HepG2 (cell line): Measurements from ENCODE around the gene POLR1D. TPM values are rescaled to one million over a fixed set of nuclear protein-coding genes. Genes with fewer than 3 reads are reported as not detected.

Experiments used
- CBX1 ChIP-seq: IDR thresholded peaks from one replicate; pipeline ENCODE4 v1.6.1; 2016; ENCODE audit warnings: antibody characterized with exemption, low read depth
- ELF4 ChIP-seq: sonication (generic); formaldehyde crosslinking; IDR thresholded peaks from 2 replicates; pipeline ENCODE4 v1.5.0; 2020; ENCODE audit warnings: missing genetic modification reagents, mild to moderate bottlenecking, moderate library complexity, borderline replicate concordance
- ERF ChIP-seq: IDR thresholded peaks from 2 replicates; pipeline ENCODE4 v1.6.1; 2018; ENCODE audit warnings: missing biosample characterization, missing genetic modification reagents
- FOXP1 ChIP-seq, 2 experiments: fragments of 450-650 bp in 1 of 2; IDR thresholded peaks; 2 replicates each; pipeline ENCODE4 v1.6.1; 2017 to 2018; ENCODE audit warnings: antibody characterized with exemption in 1 of 2
- KDM4B ChIP-seq: sonication (generic); formaldehyde crosslinking; IDR thresholded peaks from 2 replicates; pipeline ENCODE4 v1.4.0; 2020; ENCODE audit warnings: missing genetic modification reagents
- KDM5A ChIP-seq: fragments of 200-600 bp; sonication (generic); IDR thresholded peaks from 2 replicates; pipeline ENCODE4 v1.7.0; 2018; ENCODE audit warnings: antibody characterized with exemption, mild to moderate bottlenecking, low read length, borderline replicate concordance
- MEIS2 ChIP-seq: sonication (generic); formaldehyde crosslinking; IDR thresholded peaks from 2 replicates; pipeline ENCODE4 v1.9.0; 2021; ENCODE audit warnings: mild to moderate bottlenecking, missing genetic modification reagents
- NR1H2 ChIP-seq: sonication (generic); formaldehyde crosslinking; IDR thresholded peaks from 2 replicates; pipeline ENCODE4 v1.8.1; 2022; ENCODE audit warnings: low read depth, missing genetic modification reagents, borderline replicate concordance
- PRPF4 ChIP-seq: fragments of 200-400 bp; formaldehyde crosslinking; IDR thresholded peaks from 2 replicates; pipeline ENCODE4 v1.6.1; 2016; ENCODE audit warnings: low read length, low read depth; ENCODE audit not compliant: poor library complexity, severe bottlenecking
- SKIL ChIP-seq: sonication (generic); formaldehyde crosslinking; IDR thresholded peaks from 2 replicates; pipeline ENCODE4 v1.8.0; 2022; ENCODE audit warnings: missing genetic modification reagents, mild to moderate bottlenecking, moderate library complexity, borderline replicate concordance
- TCF12 ChIP-seq, 2 experiments: fragments of 450-650 bp in 1 of 2; sonication (generic) in 1 of 2; formaldehyde crosslinking in 1 of 2; IDR thresholded peaks; 2 replicates each; pipeline versions ENCODE4 v1.6.1 to v1.8.0; 2017 to 2022; ENCODE audit warnings: antibody characterized with exemption in 1 of 2, mild to moderate bottlenecking in 1 of 2, missing genetic modification reagents in 1 of 2, moderate library complexity in 1 of 2
- TFE3 ChIP-seq: IDR thresholded peaks from 2 replicates; pipeline ENCODE4 v1.6.1; 2016
- ZNF44 ChIP-seq: sonication (generic); formaldehyde crosslinking; IDR thresholded peaks from 2 replicates; pipeline ENCODE4 v1.5.1; 2020; ENCODE audit warnings: mild to moderate bottlenecking, missing genetic modification reagents
- ZNF460 ChIP-seq: sonication (generic); formaldehyde crosslinking; IDR thresholded peaks from 2 replicates; pipeline ENCODE4 v1.5.1; 2020; ENCODE audit warnings: missing genetic modification reagents, mild to moderate bottlenecking, borderline replicate concordance
- ZNF556 ChIP-seq: sonication (generic); formaldehyde crosslinking; IDR thresholded peaks from 2 replicates; pipeline ENCODE4 v1.4.0; 2020; ENCODE audit warnings: mild to moderate bottlenecking, missing genetic modification reagents, borderline replicate concordance
- ZNF567 ChIP-seq: sonication (generic); formaldehyde crosslinking; IDR thresholded peaks from 2 replicates; pipeline ENCODE4 v1.8.1; 2023; ENCODE audit warnings: mild to moderate bottlenecking, missing genetic modification reagents, borderline replicate concordance
- ZNF616 ChIP-seq: sonication (generic); formaldehyde crosslinking; IDR thresholded peaks from 2 replicates; pipeline ENCODE4 v1.5.0; 2020; ENCODE audit warnings: low read depth, mild to moderate bottlenecking, missing genetic modification reagents
- ZNF790 ChIP-seq: sonication (generic); formaldehyde crosslinking; IDR thresholded peaks from 2 replicates; pipeline ENCODE4 v1.8.0; 2022; ENCODE audit warnings: missing genetic modification reagents, mild to moderate bottlenecking, borderline replicate concordance
- ZSCAN21 ChIP-seq: sonication (generic); formaldehyde crosslinking; IDR thresholded peaks from 2 replicates; pipeline ENCODE4 v1.8.0; 2022; ENCODE audit warnings: mild to moderate bottlenecking, missing genetic modification reagents, moderate library complexity, borderline replicate concordance
- polyA plus RNA-seq, 8 experiments: library from polyadenylated mRNA; depleted of rRNA in 3 of 8; stranded (reverse) in 7 of 8; unstranded in 1 of 8; fragments of >200 nt; fragmentation: Illumina TruSeq in 4 of 8; extraction: Trizol in 4 of 8; gene quantifications; 2 replicates each; pipeline versions ENCODE4 v1.2.1 to v1.2.3, GENCODE V29; 2011 to 2016; ENCODE audit warnings: low read depth in 4 of 8, missing spikeins in 1 of 8, mixed read lengths in 1 of 8; ENCODE audit not compliant: insufficient read depth in 1 of 8
- total RNA-seq, 5 experiments: library from RNA; depleted of rRNA; stranded (reverse); fragments of >200 nt; fragmentation: Illumina TruSeq; extraction: Trizol; gene quantifications; 2 replicates each; pipeline ENCODE4 v1.2.3, GENCODE V29; 2016; ENCODE audit warnings: low read depth in 1 of 5
- TF ChIP-seq, protein P1 (sequence below): sonication (generic); IDR thresholded peaks from 2 replicates; pipeline ENCODE4 v1.6.1; 2016; ENCODE audit warnings: low read depth, borderline replicate concordance
- TF ChIP-seq, protein P2 (sequence below): sonication (generic); formaldehyde crosslinking; IDR thresholded peaks from 2 replicates; pipeline ENCODE4 v1.8.0; 2022; ENCODE audit warnings: mild to moderate bottlenecking, missing genetic modification reagents, borderline replicate concordance

POLR1D gene
- total and polyA plus RNA-seq, 2 of the 13 experiments (the other 11 are each of a cell fraction or from before 2014, with no cell fraction given), result 183 to 490 TPM

DNA sequence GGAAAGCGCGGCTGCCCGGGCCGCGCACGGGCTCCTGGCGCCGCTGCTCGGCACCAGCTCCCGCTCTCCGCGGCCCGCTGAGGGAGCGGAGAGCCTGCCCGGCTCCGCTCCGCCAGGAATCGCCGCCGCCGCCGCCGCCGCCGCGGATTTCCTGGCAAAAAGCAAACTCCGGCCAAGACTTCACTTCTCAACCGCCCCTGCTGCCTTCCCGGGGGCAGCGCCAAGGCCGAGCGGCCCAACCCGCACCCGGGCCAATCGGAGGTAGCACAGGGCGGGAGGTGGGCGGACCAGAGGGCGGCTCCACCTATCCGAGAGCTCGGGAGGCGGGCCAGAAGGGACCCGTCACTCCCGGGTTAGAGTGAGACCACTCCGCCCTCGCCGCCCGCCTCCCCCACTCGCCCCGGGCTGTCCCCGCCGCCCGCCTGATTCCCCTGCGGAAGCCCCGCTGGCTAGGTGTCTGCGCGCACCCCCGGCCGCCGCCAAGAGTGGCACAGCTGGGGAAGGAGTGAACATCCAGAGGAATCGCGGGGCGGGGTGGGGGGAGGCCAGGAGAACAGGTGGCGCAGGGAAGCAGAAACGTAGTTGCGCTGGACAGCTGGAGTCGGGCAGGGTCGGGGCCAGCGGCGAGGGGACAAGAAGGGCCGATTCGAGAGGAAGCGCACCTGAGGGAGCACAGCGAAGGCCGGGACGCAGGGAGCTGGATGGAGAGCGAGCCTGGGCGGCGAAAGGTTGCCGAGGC is 1.1 kb upstream of the POLR1D start, which contains the start of gene LNX2 (continued):
- no peak for TF ChIP-seq ZSCAN21 (CRISPR knock-in tag)
- no peak for TF ChIP-seq PRPF4
- TF ChIP-seq TCF12 (IDR thresholded peaks at IDR 0.05), result no peak
- TF ChIP-seq TCF12 (CRISPR knock-in tag; IDR thresholded peaks at IDR 0.05), result no peak
- TF ChIP-seq, protein P1, sequence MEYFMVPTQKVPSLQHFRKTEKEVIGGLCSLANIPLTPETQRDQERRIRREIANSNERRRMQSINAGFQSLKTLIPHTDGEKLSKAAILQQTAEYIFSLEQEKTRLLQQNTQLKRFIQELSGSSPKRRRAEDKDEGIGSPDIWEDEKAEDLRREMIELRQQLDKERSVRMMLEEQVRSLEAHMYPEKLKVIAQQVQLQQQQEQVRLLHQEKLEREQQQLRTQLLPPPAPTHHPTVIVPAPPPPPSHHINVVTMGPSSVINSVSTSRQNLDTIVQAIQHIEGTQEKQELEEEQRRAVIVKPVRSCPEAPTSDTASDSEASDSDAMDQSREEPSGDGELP, result peak; percentile 76; the same call in 1 of the 2 replicates
- no peak for TF ChIP-seq ELF4 (CRISPR knock-in tag)
- TF ChIP-seq NR1H2 (CRISPR knock-in tag), result no peak
- TF ChIP-seq CBX1, result peak; percentile 13
- no peak; the same call in 1 of the 2 replicates for TF ChIP-seq KDM4B (CRISPR knock-in tag)
- TF ChIP-seq ZNF460 (CRISPR knock-in tag), result no peak
- peak; percentile 28; the same call in 1 of the 2 replicates for TF ChIP-seq ZNF567
- TF ChIP-seq ZNF616 (CRISPR knock-in tag), result no peak
- TF ChIP-seq SKIL (CRISPR knock-in tag), result no peak
- no peak for TF ChIP-seq ZNF556
- no peak for TF ChIP-seq FOXP1 (IDR thresholded peaks at IDR 0.05)
- TF ChIP-seq FOXP1 (CRISPR knock-in tag; IDR thresholded peaks at IDR 0.05), result no peak
- TF ChIP-seq, protein P2, sequence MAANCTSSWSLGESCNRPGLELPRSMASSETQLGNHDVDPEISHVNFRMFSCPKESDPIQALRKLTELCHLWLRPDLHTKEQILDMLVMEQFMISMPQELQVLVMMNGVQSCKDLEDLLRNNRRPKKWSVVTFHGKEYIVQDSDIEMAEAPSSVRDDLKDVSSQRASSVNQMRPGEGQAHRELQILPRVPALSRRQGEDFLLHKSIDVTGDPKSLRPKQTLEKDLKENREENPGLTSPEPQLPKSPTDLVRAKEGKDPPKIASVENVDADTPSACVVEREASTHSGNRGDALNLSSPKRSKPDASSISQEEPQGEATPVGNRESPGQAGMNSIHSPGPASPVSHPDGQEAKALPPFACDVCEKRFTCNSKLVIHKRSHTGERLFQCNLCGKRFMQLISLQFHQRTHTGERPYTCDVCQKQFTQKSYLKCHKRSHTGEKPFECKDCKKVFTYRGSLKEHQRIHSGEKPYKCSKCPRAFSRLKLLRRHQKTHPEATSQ (CRISPR knock-in tag), result no peak
- TF ChIP-seq TFE3 (CRISPR knock-in tag), result no peak
- 0 out of 2 replicates have a peak, but pooled peaks have one; percentile 1 for TF ChIP-seq MEIS2 (CRISPR knock-in tag)
- no peak; the same call in 1 of the 2 replicates for TF ChIP-seq ERF
- TF ChIP-seq KDM5A, result no peak
- TF ChIP-seq ZNF44 (CRISPR knock-in tag), result no peak
- TF ChIP-seq ZNF790, result no peak; the same call in 1 of the 2 replicates
